KBM-7 (cell line): Measurements from ENCODE around the gene GHDC.

Experiments
- DNase-seq: peaks from one replicate; pipeline ENCODE4 v3.0.0-alpha.2; 2015
- in situ Hi-C: fragments of 300-500 bp; cut with MboI; formaldehyde crosslinking; loops from 2 replicates; pipeline ENCODE4 v1.14.3; 2020; ENCODE audit warnings: low sequenced_read_pairs, low pct_unique_long_range_greater_than_20kb, mixed read lengths

The GHDC gene

GRCh38 chr17:42185621-42185930, 8.7 kb downstream of the GHDC start:
- DNase-seq, result no peak
- in situ Hi-C loops, result no loop called here

GRCh38 chr17:42184713-42185620, 9.3 kb downstream of the GHDC start, which contains the start of gene HCRT:
HCRT (minus strand) TSS chr17:42185452; CDS start chr17:42185365, 87 bp downstream.
- DNase-seq, result peak; percentile 42
- in situ Hi-C loops, result no loop called here

- peak; percentile 83 for DNase-seq
- in situ Hi-C loops, result no loop called here
Observed at GRCh38 chr17:42183741-42184711, 10.3 kb downstream of the GHDC start.

GRCh38 chr17:42182927-42183734, 11.2 kb downstream of the GHDC start:
- no peak for DNase-seq
- in situ Hi-C loops, result no loop called here

GRCh38 chr17:42181851-42182207, 12.5 kb downstream of the GHDC start:
- in situ Hi-C loops, result no loop called here
- DNase-seq, result no peak

- peak; percentile 93 for DNase-seq
- in situ Hi-C loops, result no loop called here
Observed at GRCh38 chr17:42180922-42181850, 13.1 kb downstream of the GHDC start, which contains the start of gene KCNH4. KCNH4 (minus strand) TSS chr17:42181142; CDS start chr17:42180945, 197 bp downstream.

- in situ Hi-C loops, result no loop called here
- no peak for DNase-seq
Observed at GRCh38 chr17:42180411-42180921, 13.8 kb downstream of the GHDC start.

- DNase-seq, result peak; percentile 28
- in situ Hi-C loops, result no loop called here
Observed at GRCh38 chr17:42179911-42180410, 14.3 kb downstream of the GHDC start.

GRCh38 chr17:42179335-42179734, 15.0 kb downstream of the GHDC start:
- no peak for DNase-seq
- in situ Hi-C loops, result no loop called here

- DNase-seq, result no peak
- in situ Hi-C loops, result no loop called here
Observed at GRCh38 chr17:42178817-42179216, 15.5 kb downstream of the GHDC start.

GRCh38 chr17:42177684-42178083, 16.6 kb downstream of the GHDC start:
- no peak for DNase-seq
- in situ Hi-C loops, result no loop called here

- in situ Hi-C loops, result no loop called here
- no peak for DNase-seq
Observed at GRCh38 chr17:42174126-42174783, 20.0 kb downstream of the GHDC start.

GRCh38 chr17:42171831-42172230, 22.5 kb downstream of the GHDC start:
- in situ Hi-C loops, result no loop called here
- DNase-seq, result no peak

GRCh38 chr17:42169351-42169750, 24.9 kb downstream of the GHDC start:
- in situ Hi-C loops, result no loop called here

GRCh38 chr17:42167807-42168206, 26.5 kb downstream of the GHDC start:
- in situ Hi-C loops, result no loop called here
- DNase-seq, result no peak

More at GRCh38 chr17:42169351-42169750, 24.9 kb downstream of the GHDC start:
- DNase-seq, result no peak

GRCh38 chr17:42166196-42166763, 28.0 kb downstream of the GHDC start:
- no peak for DNase-seq
- in situ Hi-C loops, result no loop called here

- in situ Hi-C loops, result no loop called here
- DNase-seq, result no peak
Observed at GRCh38 chr17:42165751-42166150, 28.5 kb downstream of the GHDC start.
